HG02588 (cell line): ENCODE data around the gene PPY.
A peak's percentile ranks its signal among the peaks of the same experiment; 100 is the strongest.
"Not testable (repeated sequence)": the region's sequence is repeated elsewhere in the genome, so short reads cannot be mapped to it uniquely, and the experiment has no call there.

ENCODE experiments used
- ATAC-seq: cut with Tn5 transposase; IDR thresholded peaks from one replicate; pipeline ENCODE4 v1.9.1; 2021; ENCODE audit warnings: mild to moderate bottlenecking, moderate library complexity; ENCODE audit not compliant: unreplicated experiment

PPY gene

DNA sequence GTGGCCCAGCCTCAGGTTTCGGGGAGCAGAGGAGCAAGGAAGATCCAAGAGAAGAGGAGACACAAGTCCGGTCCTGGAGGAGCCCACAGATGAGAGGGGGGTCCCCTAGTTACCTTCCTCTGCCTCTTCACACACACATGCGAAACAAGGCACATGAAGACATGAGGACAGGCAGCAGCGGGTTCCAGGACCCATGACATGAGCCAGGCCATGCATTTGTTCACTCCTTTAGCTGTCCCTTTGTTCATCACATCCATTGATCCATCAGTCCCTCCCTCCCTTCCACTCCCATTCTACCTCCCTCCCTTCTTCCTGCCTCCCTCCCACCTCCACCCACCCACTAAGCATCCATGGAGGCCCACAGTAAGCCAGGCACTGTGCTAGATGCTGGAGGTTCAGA lies 9.4 kb downstream of the PPY start:
- no peak for ATAC-seq

DNA sequence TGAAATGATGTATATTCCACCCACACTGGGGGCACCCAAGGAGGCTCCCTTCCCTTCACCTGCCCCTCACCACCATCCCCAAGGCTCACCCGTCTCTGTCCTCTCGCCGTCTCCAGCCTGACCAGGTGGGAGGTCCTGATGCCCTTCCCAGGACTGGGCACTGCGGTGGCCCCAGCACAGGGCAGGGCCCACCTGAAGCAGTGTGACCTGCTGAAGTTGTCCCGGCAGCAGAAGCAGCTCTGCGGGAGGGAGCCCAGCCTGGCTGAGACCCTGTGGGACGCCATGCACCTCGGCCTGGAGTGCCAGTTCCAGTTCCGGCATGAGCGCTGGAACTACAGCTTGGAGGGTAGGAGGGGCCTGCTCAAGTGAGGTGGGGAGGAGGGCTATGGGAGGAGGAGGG lies 9.9 kb downstream of the PPY start:
- ATAC-seq: no peak

DNA sequence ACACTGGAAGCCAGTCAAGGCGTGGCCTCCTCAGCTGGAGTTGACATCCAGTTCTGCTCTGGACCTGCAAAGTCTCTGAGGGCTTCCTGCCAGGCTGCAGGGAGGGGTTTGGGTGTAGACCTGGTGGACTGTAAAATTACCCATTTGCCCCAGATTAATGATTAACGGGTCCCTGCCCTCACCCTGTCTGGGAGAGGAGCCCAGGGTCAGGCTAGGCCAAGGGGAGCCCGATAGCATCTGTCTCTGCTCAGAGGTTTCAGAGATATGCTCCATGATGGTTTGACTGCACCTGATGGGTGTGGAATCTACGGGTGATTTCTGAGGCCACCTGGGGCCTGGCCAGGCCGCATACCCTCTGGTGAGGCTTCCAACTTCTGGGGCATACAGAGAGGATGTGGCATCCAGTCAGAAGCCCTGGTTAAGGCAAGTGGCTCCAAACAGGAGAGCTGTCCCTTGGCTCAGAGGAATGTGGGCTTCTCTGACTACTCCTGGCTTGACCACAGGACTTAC lies 11.2 kb downstream of the PPY start:
- no peak for ATAC-seq

DNA sequence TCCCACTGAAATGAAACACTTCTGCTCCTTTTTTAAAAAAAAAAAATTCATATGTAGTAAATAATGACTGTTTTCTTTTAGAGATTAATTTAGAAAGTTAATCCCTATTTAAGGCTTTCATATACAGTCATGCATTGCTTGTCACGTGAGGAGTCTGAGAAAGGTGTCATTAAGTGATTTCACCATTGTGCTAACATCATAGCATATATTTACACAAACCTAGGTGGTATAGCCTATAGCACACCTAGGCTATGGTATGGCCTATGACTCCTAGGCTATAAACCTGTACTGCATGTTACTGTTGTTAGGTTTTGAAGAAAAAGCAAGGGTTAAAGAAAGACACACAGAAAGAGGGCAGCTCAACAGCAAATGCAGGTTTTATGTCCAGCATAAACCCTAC lies 13.7 kb downstream of the PPY start:
- ATAC-seq: no peak

DNA sequence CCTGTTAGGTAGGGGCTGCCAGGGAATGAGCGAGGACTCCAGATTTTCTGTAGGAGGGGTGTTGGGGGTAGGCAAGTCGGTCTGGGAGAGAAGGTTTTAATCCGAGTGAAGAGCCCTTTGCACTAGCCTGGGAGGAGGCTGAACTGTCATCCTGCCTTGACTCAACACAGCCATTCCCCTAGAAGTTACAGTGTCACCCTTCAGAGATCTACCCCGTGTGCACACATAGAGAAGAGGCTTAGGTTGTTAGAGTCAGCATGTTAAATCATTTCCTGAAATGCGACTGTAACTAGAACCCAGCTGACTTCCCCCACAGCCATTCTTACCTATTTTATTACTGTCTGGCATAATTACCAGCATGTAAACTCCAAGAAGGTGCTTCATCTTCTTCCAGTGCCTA lies 14.3 kb downstream of the PPY start:
- ATAC-seq: not testable (repeated sequence)

DNA sequence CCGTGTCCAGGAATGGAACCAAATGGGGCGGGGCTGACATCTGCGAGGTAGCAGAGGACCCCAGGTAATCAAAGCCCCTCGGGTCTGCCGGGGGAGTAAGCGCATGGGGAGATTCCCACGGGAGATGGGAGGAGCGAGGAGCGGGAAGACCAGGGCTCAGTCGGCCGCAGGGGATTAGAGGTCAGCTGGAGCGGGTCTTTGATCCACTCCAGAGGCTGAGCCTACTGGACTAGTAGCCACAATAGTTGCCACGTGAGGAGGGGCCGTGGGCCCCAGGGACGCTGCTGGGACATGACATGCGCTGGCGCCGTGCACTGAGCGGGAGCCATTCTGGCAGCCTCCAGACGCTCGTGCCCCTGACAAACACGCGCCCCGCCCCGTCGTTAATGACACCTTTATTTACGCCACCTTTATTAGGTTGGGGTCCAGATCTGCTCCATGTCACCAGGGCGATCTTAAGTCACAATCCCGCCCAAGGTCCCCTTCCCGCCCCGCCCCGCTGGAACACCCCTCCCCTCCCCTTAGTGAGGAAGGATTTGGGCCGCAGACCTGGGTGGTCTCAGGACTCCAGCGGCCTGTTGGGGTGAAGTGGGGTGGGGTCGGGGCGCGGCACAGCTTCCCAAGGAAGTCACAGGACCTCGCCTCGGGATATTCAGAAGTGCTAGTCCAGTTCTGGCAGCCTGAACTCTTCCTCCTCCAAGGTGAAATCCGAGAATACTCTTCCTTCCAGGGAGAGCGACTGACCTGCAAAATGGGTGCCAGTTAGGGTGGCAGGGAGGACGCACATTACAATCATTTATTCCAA lies 15.0 kb downstream of the PPY start:
- no peak for ATAC-seq

DNA sequence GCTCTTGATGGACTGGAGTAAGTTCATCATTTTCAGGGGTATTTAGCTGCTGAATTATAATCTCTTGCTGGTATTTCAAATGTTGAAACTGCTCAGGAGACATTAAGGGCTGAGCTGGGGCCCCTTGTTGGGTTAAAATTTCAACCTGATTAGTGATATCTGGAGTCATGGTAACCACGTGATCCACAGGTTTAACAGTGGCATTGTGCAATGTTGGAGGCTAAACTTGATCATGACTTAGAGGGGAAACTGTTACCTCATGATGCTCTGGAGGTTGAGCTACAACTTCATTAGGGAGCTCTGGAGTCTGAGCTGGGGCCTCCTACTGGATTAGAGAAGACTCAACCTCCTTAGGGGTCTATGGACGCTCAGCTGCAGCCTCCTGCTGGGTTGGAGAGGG lies 17.7 kb downstream of the PPY start:
- ATAC-seq: no peak

DNA sequence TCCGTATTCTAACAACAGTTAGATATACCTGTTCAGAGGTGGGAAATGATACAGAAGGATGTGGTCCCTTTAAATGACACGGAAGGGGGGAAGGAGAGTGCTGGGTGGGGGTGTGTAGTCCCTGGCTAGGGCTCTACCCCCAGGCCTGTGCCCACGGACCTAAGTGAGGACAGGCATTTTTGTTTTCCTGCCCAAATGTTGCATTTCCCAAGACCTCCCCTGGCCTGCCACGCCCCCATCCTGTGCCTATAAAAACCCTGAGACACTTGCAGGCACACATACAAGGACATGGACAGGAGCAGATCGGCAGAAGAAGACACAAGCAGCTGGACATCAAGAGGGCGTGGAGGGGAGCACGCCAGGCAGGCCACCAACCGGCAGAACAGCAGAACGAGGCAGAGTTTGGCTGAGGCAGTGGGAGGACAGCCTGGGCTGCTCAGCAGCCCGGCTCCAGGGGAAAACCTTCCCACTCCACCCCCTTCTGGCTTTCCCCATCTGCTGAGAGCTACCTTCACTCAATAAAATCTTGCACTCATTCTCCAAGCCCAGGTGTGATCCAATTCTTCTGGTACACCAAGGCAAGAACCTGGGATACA lies 21.7 kb downstream of the PPY start:
- ATAC-seq: no peak

DNA sequence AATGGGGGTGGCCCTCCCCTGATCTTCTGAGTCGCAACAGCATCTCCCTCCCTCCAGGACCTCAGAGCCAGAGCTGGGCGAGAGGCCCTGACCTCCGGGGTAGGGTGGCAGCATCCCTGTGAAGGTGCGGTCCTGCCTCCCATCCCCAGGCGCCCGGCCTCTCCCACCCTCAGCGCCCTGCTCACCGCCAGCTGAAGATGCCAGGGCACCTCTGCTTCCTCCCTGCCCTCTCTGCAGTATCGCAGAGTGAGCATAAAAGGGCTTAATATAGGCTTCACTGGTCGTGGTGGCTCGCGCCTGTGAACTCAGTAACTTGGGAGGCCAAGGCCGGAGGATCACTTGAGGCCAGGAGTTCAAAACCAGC lies 24.3 kb downstream of the PPY start:
- no peak for ATAC-seq

DNA sequence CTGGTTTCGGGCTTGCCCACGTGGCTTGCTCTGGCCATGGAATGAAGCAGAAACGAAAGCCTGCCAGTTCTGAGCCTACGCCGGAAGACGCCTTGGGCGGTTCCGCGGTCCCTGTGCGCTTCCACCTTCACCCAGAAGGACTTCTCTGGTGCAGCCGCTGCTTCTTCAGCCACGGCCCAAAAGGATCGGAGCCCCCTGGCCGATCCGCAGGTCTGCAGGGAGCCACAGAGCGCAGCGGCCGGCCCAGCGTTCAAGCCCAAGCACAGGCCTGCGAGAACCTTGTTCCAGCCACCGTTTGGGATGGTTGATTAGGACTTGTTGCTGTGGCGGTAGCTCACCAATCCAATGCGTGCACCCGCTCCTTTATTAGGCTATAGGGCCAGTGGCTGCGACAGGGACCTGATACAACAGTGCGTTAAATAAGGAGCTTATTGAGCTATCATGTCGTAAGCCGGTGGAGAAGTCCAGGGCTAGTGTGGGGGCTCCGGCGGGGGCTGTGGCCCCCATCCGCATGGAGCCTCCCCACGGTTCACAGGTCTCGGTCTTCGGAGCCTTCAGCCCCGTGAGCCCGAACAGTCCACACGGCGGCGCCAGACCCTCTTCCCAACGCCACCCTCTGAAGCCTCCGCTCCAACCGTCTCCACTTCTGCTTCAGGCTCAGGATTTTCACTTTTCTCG lies 24.8 kb downstream of the PPY start:
- peak; percentile 66 for ATAC-seq

DNA sequence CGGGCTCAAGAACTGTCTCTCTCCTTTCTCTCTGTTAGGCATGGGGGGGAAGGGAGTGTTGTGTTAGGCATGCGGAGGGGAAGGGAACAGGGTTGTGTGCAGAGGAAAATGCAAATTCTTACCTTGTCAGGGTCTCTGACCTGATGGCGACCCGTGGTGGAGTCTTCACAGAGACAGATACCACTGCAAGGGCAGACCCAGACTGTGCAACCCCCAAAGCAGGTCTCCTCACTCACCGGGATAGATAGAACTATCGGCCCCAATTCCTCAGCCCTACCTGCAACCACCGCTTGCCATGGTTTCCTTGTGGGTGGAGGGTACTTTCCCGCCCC lies 25.3 kb downstream of the PPY start:
- no peak for ATAC-seq

DNA sequence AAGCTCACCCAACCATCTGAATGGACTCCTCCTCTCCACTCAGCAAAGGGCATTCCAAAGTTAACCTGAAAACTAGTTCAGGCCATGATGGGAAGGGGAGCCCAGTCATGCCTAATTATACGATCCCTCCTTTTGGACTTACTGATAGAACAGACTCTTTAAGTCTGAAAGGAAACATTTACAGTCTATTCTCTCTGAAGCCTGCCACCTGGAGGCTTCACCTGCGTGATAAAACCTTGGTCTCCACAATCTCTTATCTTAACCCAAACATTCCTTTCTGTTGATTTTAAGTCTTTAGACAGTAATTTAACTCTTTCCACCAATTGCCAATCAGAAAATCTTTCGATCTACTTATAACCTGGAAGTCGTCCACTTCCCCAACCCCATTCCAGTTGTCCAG lies 25.9 kb downstream of the PPY start:
- no peak for ATAC-seq

DNA sequence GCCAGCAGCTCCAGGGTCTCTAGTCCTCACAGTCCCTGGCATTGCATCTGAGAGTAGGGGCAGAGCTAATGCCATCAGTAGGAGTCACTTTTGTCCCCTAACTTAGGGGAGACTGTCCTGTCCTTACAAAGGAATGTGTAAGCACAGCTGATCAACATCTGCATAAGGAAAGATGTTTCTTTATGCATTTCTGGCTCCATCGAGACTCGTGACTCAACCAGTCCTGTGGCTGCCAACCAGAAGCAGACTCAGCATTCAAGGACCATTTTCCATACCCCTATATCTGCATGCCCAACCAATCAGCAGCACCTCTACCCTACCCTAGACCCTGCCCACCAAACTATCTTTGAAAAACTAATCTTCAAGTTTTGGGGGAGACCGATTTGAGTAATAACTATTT lies 26.7 kb downstream of the PPY start:
- no peak for ATAC-seq

DNA sequence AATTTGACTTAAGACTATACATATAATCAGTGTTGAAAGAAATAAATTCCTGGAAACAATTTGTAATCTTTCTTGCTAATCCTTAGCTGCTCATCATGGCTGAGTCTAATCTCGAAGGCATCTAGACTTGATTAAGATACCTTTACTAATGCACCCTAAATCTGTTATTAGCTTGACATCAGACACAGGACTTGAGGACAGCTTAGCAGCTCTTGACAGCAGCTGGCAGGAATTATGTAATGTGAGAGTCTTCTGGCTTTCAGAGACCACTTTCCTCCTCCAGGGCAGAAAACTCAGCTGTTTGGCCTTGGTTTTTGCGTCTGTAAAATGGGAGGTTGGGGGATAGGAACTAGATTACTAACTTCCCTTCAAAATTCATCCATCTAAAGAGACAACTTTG lies 27.8 kb downstream of the PPY start:
- ATAC-seq: no peak

DNA sequence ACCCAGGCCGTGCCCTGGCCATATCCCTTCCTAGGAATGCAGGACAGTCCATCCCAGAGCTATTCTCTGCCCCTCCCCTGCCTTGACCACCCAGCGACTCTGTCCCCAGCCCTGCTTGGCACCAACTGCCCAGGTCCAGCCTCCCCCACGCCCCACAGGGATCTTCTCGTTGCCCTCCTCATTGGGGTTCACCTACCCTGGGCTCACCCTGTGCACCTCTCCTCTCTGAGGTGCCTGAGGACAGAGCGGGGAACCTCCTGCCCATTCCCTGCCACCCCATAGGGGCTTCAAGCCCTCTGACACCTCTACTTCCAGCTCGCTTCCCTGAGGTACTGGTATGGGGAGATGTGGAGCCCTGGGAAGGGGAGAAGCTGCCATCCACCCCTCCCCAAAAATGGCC lies 28.7 kb downstream of the PPY start:
- no peak for ATAC-seq

DNA sequence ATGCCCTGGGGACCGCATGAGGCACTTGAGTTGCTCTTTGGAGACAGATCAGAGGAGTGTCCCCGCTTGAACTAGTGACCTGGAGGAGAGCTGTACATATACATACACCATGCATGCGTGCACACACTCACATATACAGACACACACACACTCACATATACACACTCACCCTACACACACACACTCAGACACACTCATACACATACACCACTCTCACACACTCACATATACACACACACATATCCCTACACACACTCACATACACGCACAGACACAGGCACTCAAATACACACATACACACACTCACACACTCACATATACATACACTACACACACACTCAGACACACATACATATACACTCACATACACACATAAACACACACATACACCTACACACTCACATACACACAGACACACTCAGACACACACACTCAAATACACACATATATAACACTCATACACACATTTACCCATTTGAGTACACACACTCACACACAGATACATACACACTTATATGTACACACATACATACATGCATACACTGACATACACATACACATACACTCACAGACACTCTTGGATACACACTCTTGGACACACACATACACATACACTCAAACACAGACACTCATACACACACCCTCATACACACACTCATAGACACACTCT lies 29.5 kb downstream of the PPY start:
- ATAC-seq: no peak

DNA sequence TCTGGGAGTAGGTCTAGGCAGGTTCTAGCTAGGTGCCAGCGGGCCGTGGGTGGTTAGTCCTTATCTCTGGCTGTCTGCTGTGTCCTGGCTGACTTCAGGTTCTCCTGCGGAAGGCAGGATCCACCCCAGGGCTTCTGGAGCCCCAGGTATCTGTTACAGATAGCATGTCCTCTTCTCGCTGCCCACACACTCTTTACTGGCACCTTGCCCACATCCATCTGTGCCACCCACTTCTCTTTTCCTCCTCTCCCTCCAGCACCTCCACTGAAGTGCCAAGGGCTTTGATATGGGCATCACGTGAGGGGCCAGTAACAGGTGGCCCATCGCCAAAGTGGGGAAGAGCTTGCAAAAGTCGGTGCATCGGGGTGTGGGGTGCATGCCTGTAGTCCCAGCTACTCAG lies 30.4 kb downstream of the PPY start:
- ATAC-seq: no peak

DNA sequence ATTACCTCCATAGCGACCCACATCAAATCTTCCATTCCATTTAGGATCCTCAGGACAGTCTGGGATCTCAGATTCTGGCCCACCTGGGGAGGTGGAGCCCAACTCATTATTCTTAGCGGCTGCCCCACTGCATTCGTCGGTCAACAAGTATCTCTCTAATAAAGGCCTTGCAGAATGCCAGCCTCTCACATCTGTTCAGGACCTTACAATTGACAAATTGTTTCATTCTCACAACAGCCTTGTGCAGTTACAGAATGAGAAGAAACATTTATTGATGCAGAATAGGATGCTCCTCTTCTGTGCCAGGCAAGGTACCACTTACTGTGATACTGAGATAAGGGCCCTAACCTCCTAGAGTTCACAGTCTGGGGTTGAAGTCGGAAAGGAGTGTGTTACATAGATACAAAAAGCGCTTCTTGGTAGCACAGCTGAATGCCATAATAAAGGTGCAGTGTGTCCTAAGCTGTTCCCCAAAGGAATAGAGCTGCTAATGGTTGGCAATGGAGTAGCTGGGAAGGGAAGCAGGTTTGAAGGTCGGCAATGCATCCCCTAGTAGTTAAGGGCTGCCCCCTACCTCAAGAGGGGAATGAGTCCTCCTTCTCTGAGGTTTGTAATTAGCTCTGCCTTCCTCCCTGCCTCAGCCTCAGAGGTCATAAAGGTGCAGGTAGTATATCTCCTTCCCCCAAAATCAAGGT lies 32.6 kb downstream of the PPY start:
- no peak for ATAC-seq

DNA sequence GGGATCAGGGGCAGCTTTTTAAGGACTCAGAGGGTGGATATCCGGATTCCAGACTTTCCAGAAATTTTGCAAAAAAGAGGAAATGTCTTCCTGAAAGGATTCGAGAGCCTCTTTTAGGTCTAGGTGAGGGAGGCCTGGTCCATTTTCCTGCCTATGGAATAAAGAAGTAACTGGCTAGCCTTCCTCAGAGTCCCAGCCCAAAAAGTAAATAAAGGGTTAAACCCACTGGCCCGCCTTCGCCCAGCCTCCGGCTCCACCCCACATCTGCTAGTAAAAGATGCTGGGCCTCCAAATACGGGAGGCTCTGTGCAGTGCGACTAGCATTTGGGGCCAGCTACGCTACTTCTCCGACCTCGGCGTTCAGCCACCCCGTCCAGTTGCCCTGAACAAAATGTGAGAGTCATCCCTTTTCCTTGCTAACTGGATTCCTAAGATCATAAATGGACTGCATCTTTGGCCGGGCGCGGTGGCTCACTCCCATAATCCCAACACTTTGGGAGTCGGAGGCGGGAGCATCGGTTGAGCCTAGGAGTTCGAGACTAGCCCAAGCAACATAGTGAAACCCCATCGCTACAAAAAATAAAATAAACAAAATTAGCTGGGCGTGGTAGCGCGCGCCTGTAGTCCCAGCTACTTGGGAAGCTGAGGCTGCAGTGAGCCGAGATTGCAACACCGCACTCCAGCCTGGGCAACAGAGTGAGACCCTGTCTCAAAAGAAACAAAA lies 34.1 kb downstream of the PPY start:
- ATAC-seq: no peak

DNA sequence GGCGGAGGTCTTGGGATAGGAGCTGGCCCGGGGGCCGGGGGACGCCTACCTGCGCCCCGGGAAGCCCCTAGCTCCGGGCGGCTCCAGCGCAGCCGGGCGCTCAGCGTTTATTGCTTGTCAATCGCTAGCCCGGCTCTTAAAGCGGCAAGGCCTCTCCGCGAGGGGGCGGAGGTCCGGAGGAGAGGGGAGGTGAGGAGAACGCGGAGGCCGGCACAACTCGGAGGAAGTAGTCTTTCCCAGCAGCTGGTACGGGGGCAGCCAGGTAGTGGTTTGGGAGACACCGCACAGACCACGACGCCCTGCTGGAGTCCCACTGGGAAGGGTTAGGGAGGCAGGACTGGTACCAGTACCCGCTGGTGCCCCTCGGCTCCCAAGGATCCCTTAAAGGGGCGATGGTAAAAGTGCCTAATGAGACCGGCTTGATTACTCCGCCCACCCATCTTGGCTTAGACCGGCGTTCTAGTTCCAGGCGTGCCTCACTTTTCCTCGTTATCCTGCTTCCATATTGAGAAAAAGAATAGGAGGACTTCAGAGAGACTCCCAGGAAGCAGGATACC lies 34.8 kb downstream of the PPY start, which contains the start of gene MPP2:
MPP2 (minus strand) TSS at position 112 of the 557 bp plus-strand sequence. CDS start 3,076 bp downstream, outside the sequence.
- no peak for ATAC-seq
